Liver (tissue), 9 donors: Measurements from ENCODE around the gene NRROS. TPM values are rescaled to one million over a fixed set of nuclear protein-coding genes. Genes with fewer than 3 reads are reported as not detected.

Experiments
- DNase-seq: peaks from one replicate; pipeline ENCODE4 v3.0.0-alpha.2; 2017; ENCODE audit warnings: low spot score
- H3K27ac ChIP-seq, 2 donors: one replicate each; pipeline ENCODE4 v1.7.0; 2013; ENCODE audit warnings: inconsistent platforms in 2 of 2, low read length in 2 of 2, control low read depth in 1 of 2, low read depth in 1 of 2, mild to moderate bottlenecking in 1 of 2
- H3K27me3 ChIP-seq, 4 donors: one replicate each; pipeline versions ENCODE4 v1.6.1 to v1.7.0; 2013; ENCODE audit warnings: low read length in 3 of 4, inconsistent platforms in 1 of 4, mild to moderate bottlenecking in 1 of 4, moderate library complexity in 1 of 4; ENCODE audit not compliant: control insufficient read depth in 4 of 4, insufficient read depth in 4 of 4
- H3K36me3 ChIP-seq, 4 donors: one replicate each; pipeline versions ENCODE4 v1.6.1 to v1.7.0; 2013; ENCODE audit warnings: low read length in 3 of 4, mild to moderate bottlenecking in 3 of 4, low read depth in 1 of 4, moderate library complexity in 1 of 4; ENCODE audit not compliant: control insufficient read depth in 4 of 4, insufficient read depth in 3 of 4
- H3K4me1 ChIP-seq, 4 donors: one replicate each; pipeline versions ENCODE4 v1.6.1 to v1.7.0; 2013; ENCODE audit warnings: low read length in 3 of 4, mild to moderate bottlenecking in 3 of 4, moderate library complexity in 1 of 4; ENCODE audit not compliant: control insufficient read depth in 4 of 4, insufficient read depth in 4 of 4
- H3K4me3 ChIP-seq, 3 donors: one replicate each; pipeline versions ENCODE4 v1.6.1 to v1.7.0; 2013; ENCODE audit warnings: low read length in 3 of 3, control low read depth in 1 of 3, low read depth in 1 of 3, mild to moderate bottlenecking in 1 of 3
- H3K9ac ChIP-seq, 2 donors: one replicate each; pipeline ENCODE4 v1.7.0; 2013; ENCODE audit warnings: low read length in 2 of 2, mild to moderate bottlenecking in 2 of 2, moderate library complexity in 2 of 2, control low read depth in 1 of 2, low read depth in 1 of 2
- H3K9me3 ChIP-seq, 4 donors: one replicate each; pipeline versions ENCODE4 v1.6.1 to v1.7.0; 2013; ENCODE audit warnings: low read length in 3 of 4; ENCODE audit not compliant: control insufficient read depth in 4 of 4
- CTCF ChIP-seq: fragments of 150-350 bp; IDR thresholded peaks from 2 replicates; pipeline ENCODE4 v1.5.1; 2017; ENCODE audit warnings: improper control_type of control experiment, low read depth, low read length; ENCODE audit not compliant: missing input control
- FOXA2 ChIP-seq: IDR thresholded peaks from 2 replicates; pipeline ENCODE4 v1.6.1; 2016; ENCODE audit warnings: antibody characterized with exemption
- JUND ChIP-seq, 2 donors: IDR thresholded peaks; 2 replicates each; pipeline ENCODE4 v1.6.1; 2016; ENCODE audit warnings: antibody characterized with exemption in 2 of 2
- RAD21 ChIP-seq, 2 donors: IDR thresholded peaks; 2 replicates each; pipeline ENCODE4 v1.6.1; 2016; ENCODE audit warnings: antibody characterized with exemption in 2 of 2, mild to moderate bottlenecking in 2 of 2
- REST ChIP-seq: IDR thresholded peaks from 2 replicates; pipeline ENCODE4 v1.6.1; 2016; ENCODE audit warnings: antibody characterized with exemption, mild to moderate bottlenecking
- RXRA ChIP-seq, 2 donors: IDR thresholded peaks; 2 replicates each; pipeline ENCODE4 v1.6.1; 2017 to 2018; ENCODE audit warnings: antibody characterized with exemption in 2 of 2, mild to moderate bottlenecking in 1 of 2
- YY1 ChIP-seq: IDR thresholded peaks from 2 replicates; pipeline ENCODE4 v1.6.1; 2016; ENCODE audit warnings: antibody characterized with exemption, mild to moderate bottlenecking
- WGBS: extraction: QIAGEN DNeasy Blood & Tissue Kit; methylation state at CpG from one replicate; pipeline ENCODE4 v1.1.7; 2013; 5-methylcytosine and 5-hydroxymethylcytosine counted together
- polyA plus RNA-seq, 2 donors: library from polyadenylated mRNA; stranded (reverse) in 1 of 2; unstranded in 1 of 2; fragments of 200-250 nt in 1 of 2; fragments of >200 nt in 1 of 2; fragmentation: Nextera tagmentation in 1 of 2; extraction: Ambion mirVana in 1 of 2; gene quantifications; one replicate each; pipeline versions ENCODE4 v1.2.1 to v1.2.3, GENCODE V29; 2013 to 2015
- total RNA-seq, 2 donors: library from RNA; depleted of rRNA; stranded (reverse); fragments of >200 nt; gene quantifications; one replicate each; pipeline ENCODE4 v1.2.3, GENCODE V29; 2014
- donor health status: healthy.
- donor health status: healthy.
- donor health status: healthy.
- donor health status: healthy.
- donor health status: healthy.

NRROS gene
- total and polyA plus RNA-seq, 4 donors = 0.82 to 9.2 (median 3.0) TPM

GRCh38 chr3:196677931-196678330 lies 38.4 kb downstream of the NRROS start:
- H3K36me3 ChIP-seq = no peaks in the 10 kb centered on the region
- no peak overlapping the region for H3K9ac ChIP-seq
- no peak for DNase-seq
- H3K4me1 ChIP-seq = no peaks in the 10 kb centered on the region
- peaks cover 0 to 4% (median 0%) of the 10 kb centered on the region in 4 donors for H3K27me3 ChIP-seq
- H3K4me3 ChIP-seq = no peak overlapping the region
- no peak overlapping the region for H3K27ac ChIP-seq
- H3K9me3 ChIP-seq = no peaks in the 10 kb centered on the region
- TF ChIP-seq RXRA (IDR thresholded peaks at IDR 0.05) (no peak), RAD21 (IDR thresholded peaks at IDR 0.05) (no peak), FOXA2 (no peak)
- WGBS = 65% methylated on average over 1 of the region's 1 CpG

- TF ChIP-seq RAD21 (IDR thresholded peaks at IDR 0.05) = peak; percentile 89 to 92
- no peak for TF ChIP-seq YY1
- peak; percentile 94 for TF ChIP-seq CTCF
- Histone ChIP-seq H3K27ac (no peak overlapping the region), H3K27me3 (no peaks in the 10 kb centered on the region), H3K36me3 (no peaks in the 10 kb centered on the region), H3K9me3 (no peaks in the 10 kb centered on the region), H3K9ac (no peak overlapping the region), H3K4me3 (no peak overlapping the region), H3K4me1 (peaks cover 0 to 7% (median 1%) of the 10 kb centered on the region in 4 donors)
- peak; percentile 71 for DNase-seq
- 37% methylated on average over 24 of the region's 24 CpGs for WGBS
Observed at GRCh38 chr3:196684548-196685407, 45.3 kb downstream of the NRROS start.

DNA sequence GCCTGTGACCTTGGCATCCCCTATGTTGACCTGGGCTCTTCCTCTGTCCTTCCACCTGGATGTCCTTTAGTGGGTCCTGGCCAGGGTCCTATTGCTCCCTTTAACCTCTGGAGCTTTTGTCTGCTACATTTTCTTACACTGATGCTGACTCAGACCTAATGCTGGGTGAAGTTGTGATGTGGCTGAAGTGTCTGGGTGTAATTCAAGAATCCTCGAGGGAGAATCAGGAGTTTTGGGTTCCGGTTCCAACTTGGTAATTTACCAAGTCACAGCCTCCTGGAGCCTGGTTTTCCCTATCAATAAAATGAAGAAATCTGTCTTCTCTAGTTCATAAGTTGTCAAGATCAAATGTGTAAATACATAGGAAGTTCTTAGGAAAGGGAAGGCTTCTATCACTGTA lies 46.9 kb downstream of the NRROS start:
- Histone ChIP-seq H3K36me3 (no peaks in the 10 kb centered on the region), H3K4me3 (no peak overlapping the region), H3K4me1 (peaks cover 0 to 7% (median 1%) of the 10 kb centered on the region in 4 donors), H3K9me3 (no peaks in the 10 kb centered on the region), H3K9ac (no peak overlapping the region), H3K27me3 (no peaks in the 10 kb centered on the region), H3K27ac (no peak overlapping the region)
- WGBS = 83% methylated on average over 2 of the region's 2 CpGs
- TF ChIP-seq RXRA (IDR thresholded peaks at IDR 0.05) (no peak), REST (no peak), YY1 (no peak), CTCF (no peak), JUND (IDR thresholded peaks at IDR 0.05) (no peak), FOXA2 (no peak)
- DNase-seq = no peak
